NCI-H2029 (cell line): ENCODE results near the gene PSD.
A peak's percentile ranks its signal among the peaks of the same experiment; 100 is the strongest.

Experiments used
- DNase-seq: peaks from one replicate; lab custom pipeline; 2025; lab: John Stamatoyannopoulos, UW

The PSD gene

GRCh38 chr10:102404361-102405107 is 14.1 kb downstream of the PSD start:
- no peak for DNase-seq

DNA sequence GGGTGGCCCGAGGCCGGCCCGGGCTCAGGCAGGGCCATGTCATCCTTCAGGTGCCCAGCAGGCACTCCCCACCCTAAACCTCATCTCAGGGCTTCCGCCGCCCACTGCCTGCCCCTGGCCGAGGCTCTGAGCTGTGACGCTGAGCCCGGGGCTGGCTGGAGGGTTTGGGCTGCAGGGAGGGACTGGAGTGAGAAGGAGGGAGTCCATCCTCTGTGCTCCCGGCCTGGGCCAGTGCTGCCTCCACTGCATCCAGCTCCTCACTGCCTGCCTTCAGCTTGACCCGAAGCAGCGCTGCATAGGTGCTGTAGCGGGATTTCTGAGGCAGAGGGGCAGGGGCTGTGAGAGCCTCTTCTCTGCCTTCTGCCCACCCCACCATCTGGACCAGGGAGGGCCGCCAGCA is 15.5 kb downstream of the PSD start:
- DNase-seq: no peak

DNA sequence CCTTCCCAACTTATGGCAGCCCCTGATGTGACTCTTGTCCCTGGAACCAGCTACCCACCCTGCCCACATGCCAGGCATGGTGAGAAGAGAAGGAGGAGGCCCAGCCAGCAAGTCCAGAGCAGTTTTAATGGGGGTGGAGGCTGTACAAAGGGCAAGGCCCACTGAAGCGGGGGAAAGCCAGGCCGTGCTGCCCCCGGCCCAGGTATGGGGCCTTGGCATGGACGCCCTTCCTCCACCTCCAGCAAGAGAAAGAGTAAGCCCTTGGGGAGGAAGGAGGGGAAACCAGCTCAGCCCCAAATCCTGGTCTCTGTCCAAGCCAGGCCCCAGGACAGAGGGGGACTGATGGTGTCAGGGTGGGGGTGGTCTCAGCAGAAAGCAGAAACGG is 16.1 kb downstream of the PSD start:
- no peak for DNase-seq

GRCh38 chr10:102401735-102402511 is 16.7 kb downstream of the PSD start:
- no peak for DNase-seq

DNA sequence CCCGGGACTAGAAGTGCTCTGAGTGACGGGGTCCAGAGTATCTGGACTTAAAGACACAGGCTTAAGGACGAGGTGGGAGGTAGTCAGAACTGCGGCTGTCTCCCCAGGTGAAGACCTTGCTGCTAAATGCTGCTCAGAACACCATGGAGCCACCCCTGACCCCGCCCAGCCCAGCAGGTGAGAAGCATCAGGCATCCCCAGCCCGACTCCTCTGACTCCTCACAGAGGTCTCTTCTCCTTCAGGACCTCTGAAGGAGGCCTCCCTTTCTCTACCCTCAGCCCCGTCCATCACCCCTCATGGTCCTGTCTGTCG is 17.3 kb downstream of the PSD start:
- DNase-seq: no peak

- DNase-seq: no peak
Measured at GRCh38 chr10:102400598-102401341, 17.8 kb downstream of the PSD start.

- no peak for DNase-seq
Measured at GRCh38 chr10:102400076-102400475, 18.5 kb downstream of the PSD start.

GRCh38 chr10:102399217-102400021 is 19.2 kb downstream of the PSD start:
- DNase-seq: peak; percentile 43

GRCh38 chr10:102398172-102399020 is 20.2 kb downstream of the PSD start:
- DNase-seq: no peak

DNA sequence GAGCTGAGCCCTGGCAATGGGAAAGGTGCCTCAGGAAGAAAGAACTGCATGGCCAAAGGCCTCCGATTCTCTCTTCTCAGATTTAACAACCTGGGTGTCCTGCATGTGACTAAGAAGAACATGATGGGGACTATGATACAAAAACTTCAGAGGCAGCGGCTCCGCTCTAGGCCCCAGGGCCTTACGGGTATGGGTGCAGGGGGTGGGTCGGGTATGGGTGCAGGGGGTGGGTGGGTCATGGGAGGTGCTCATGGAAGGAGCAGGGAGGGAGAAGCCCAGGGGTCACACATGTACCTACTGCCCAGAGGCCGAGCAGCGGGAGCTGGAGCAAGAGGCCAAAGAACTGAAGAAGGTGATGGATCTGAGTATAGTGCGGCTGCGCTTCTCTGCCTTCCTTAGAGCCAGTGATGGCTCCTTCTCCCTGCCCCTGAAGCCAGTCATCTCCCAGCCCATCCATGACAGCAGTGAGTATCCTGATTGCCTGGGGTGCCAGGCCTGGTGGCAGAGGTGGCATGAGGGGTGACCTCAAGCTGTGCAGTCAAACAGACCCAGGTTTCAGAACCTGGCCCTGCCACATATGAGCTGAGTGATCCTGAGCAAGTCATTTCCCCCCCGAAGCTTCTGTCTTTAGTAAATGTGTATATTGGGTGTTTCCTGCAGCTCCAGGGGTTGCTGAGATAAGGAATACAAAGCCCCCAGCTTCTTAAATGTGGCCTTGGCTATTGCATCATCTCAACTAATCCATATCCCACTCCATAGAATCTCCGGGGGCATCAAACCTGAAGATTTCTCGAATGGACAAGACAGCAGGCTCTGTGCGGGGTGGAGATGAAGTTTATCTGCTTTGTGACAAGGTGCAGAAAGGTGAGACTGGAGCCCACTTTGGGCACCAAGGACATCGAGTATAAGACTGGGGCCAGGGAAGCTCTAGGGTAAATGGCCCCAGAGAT is 21.1 kb downstream of the PSD start:
- DNase-seq: no peak

GRCh38 chr10:102396730-102397151 is 21.8 kb downstream of the PSD start:
- DNase-seq: no peak

DNA sequence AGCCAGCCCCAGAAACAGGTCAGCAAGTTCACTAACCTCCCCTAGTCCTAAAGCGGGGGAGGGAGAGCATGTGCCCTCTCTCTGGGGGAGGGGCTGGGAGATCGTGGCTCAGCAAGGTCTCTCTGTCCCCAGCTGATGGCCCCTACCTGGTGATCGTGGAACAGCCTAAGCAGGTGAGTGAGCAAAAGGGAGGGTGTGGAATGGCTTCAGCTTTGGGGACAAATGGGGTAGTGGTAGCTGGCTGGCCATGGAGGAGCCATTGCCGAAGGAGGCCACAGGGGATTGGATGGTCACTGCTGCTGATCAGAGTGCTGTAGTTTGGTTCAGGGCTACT is 22.3 kb downstream of the PSD start:
- no peak for DNase-seq

GRCh38 chr10:102395400-102396316 is 22.9 kb downstream of the PSD start, which contains the start of gene NFKB2:
Gene NFKB2 (plus strand): TSS chr10:102395705. CDS start chr10:102395960, 255 bp downstream.
- DNase-seq: peak; percentile 13

- no peak for DNase-seq
Measured at GRCh38 chr10:102394801-102395399, 23.7 kb downstream of the PSD start.

- DNase-seq: peak; percentile 22
Measured at GRCh38 chr10:102394079-102394800, 24.3 kb downstream of the PSD start.

GRCh38 chr10:102393411-102394078 is 25.0 kb downstream of the PSD start:
- DNase-seq: no peak

DNA sequence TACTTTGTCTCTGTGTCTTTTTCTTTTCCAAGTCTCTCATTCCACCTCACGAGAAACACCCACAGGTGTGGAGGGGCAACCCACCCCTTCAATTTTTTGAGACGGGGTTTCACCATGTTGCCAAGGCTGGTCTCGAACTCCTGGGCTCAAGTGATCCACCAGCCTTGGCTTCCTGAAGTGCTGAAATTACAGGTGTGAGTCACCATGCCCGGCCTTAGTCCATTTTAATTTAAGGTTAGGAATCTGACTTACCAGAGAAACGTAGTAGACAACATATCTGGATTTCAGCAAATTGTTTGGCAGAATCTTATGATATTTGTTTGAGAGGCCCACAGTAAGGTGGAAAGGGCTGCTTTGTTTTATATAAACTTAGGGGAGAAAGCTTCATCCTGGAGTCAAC is 26.3 kb downstream of the PSD start:
- no peak for DNase-seq
